ENCODE data around the gene ACACA. TPM values are rescaled to one million over a fixed set of nuclear protein-coding genes. Genes with fewer than 3 reads are reported as not detected.

Gene ACACA
- total and polyA plus RNA-seq, 2 donors (not counting 1 experiment from before 2014, with no cell fraction given), result 45.2 to 123 TPM

GRCh38 chr17:37295888-37296287, 110.7 kb downstream of the ACACA start:
- no peaks in the 10 kb centered on the region for H3K27me3 ChIP-seq (ENCODE audit: control insufficient read depth, insufficient read depth, low read length)
- H3K4me1 ChIP-seq (ENCODE audit: control insufficient read depth, extremely low read depth, insufficient read depth, low read length), result no peaks in the 10 kb centered on the region
- H2AFZ ChIP-seq (ENCODE audit: low read length), result no peak overlapping the region
- H4K20me1 ChIP-seq (ENCODE audit: control insufficient read depth, extremely low read depth, insufficient read depth, low read length), result no peaks in the 10 kb centered on the region
- no peak overlapping the region for H3K4me3 ChIP-seq (replicated peaks in 1 of 4; ENCODE audit: control extremely low read depth in 1 of 4, insufficient read depth in 1 of 4, low read depth in 3 of 4, low read length in 4 of 4)
- no peak overlapping the region for H3K27ac ChIP-seq (ENCODE audit: insufficient read depth, low read length)
- H3K9me3 ChIP-seq (ENCODE audit: control insufficient read depth, insufficient read depth, low read depth, low read length), result no peaks in the 10 kb centered on the region
- no peaks in the 10 kb centered on the region for H3K79me2 ChIP-seq (ENCODE audit: control insufficient read depth, insufficient read depth, low read length)
- no peaks in the 10 kb centered on the region for H3K36me3 ChIP-seq (ENCODE audit: control insufficient read depth, insufficient read depth, low read length)
- no peak overlapping the region for H3K9ac ChIP-seq (ENCODE audit: insufficient read depth, low read length)
- no peak overlapping the region for H3K4me2 ChIP-seq (ENCODE audit: extremely low read depth, insufficient read depth, low read length)
- no peak for DNase-seq (ENCODE audit: low read depth in 2 of 2)
- TF ChIP-seq CTCF (conservative IDR thresholded peaks at IDR 0.05 in 1 of 2, IDR thresholded peaks at IDR 0.05 in 1 of 2; ENCODE audit: low read depth in 1 of 2, low read length in 2 of 2) (no peak), EZH2 (IDR thresholded peaks at IDR 0.05; ENCODE audit: low read length, missing control alignments) (no peak)

- no peak overlapping the region for H3K9ac ChIP-seq (ENCODE audit: insufficient read depth, low read length)
- H3K36me3 ChIP-seq (ENCODE audit: control insufficient read depth, insufficient read depth, low read length), result no peaks in the 10 kb centered on the region
- H3K4me1 ChIP-seq (ENCODE audit: control insufficient read depth, extremely low read depth, insufficient read depth, low read length), result no peaks in the 10 kb centered on the region
- TF ChIP-seq EZH2 (IDR thresholded peaks at IDR 0.05; ENCODE audit: low read length, missing control alignments), result no peak
- no peak for TF ChIP-seq CTCF (conservative IDR thresholded peaks at IDR 0.05 in 1 of 2, IDR thresholded peaks at IDR 0.05 in 1 of 2; ENCODE audit: low read depth in 1 of 2, low read length in 2 of 2)
- no peak overlapping the region for H3K4me3 ChIP-seq (replicated peaks in 1 of 4; ENCODE audit: control extremely low read depth in 1 of 4, insufficient read depth in 1 of 4, low read depth in 3 of 4, low read length in 4 of 4)
- no peak overlapping the region for H3K4me2 ChIP-seq (ENCODE audit: extremely low read depth, insufficient read depth, low read length)
- no peaks in the 10 kb centered on the region for H3K27me3 ChIP-seq (ENCODE audit: control insufficient read depth, insufficient read depth, low read length)
- no peak overlapping the region for H3K27ac ChIP-seq (ENCODE audit: insufficient read depth, low read length)
- H3K79me2 ChIP-seq (ENCODE audit: control insufficient read depth, insufficient read depth, low read length), result no peaks in the 10 kb centered on the region
- H4K20me1 ChIP-seq (ENCODE audit: control insufficient read depth, extremely low read depth, insufficient read depth, low read length), result no peaks in the 10 kb centered on the region
- DNase-seq (ENCODE audit: low read depth in 2 of 2), result no peak
- H2AFZ ChIP-seq (ENCODE audit: low read length), result no peak overlapping the region
- H3K9me3 ChIP-seq (ENCODE audit: control insufficient read depth, insufficient read depth, low read depth, low read length), result no peaks in the 10 kb centered on the region
Observed at GRCh38 chr17:37294888-37295287, 111.7 kb downstream of the ACACA start.

- H3K4me3 ChIP-seq (replicated peaks in 1 of 4; ENCODE audit: control extremely low read depth in 1 of 4, insufficient read depth in 1 of 4, low read depth in 3 of 4, low read length in 4 of 4), result no peak overlapping the region
- no peak overlapping the region for H3K9ac ChIP-seq (ENCODE audit: insufficient read depth, low read length)
- H3K79me2 ChIP-seq (ENCODE audit: control insufficient read depth, insufficient read depth, low read length), result no peaks in the 10 kb centered on the region
- no peaks in the 10 kb centered on the region for H4K20me1 ChIP-seq (ENCODE audit: control insufficient read depth, extremely low read depth, insufficient read depth, low read length)
- DNase-seq (ENCODE audit: low read depth in 2 of 2), result no peak
- no peaks in the 10 kb centered on the region for H3K36me3 ChIP-seq (ENCODE audit: control insufficient read depth, insufficient read depth, low read length)
- TF ChIP-seq EZH2 (IDR thresholded peaks at IDR 0.05; ENCODE audit: low read length, missing control alignments) (no peak), CTCF (conservative IDR thresholded peaks at IDR 0.05 in 1 of 2, IDR thresholded peaks at IDR 0.05 in 1 of 2; ENCODE audit: low read depth in 1 of 2, low read length in 2 of 2) (no peak)
- no peak overlapping the region for H3K4me2 ChIP-seq (ENCODE audit: extremely low read depth, insufficient read depth, low read length)
- no peak overlapping the region for H3K27ac ChIP-seq (ENCODE audit: insufficient read depth, low read length)
- no peak overlapping the region for H2AFZ ChIP-seq (ENCODE audit: low read length)
- no peaks in the 10 kb centered on the region for H3K9me3 ChIP-seq (ENCODE audit: control insufficient read depth, insufficient read depth, low read depth, low read length)
- H3K4me1 ChIP-seq (ENCODE audit: control insufficient read depth, extremely low read depth, insufficient read depth, low read length), result no peaks in the 10 kb centered on the region
- no peaks in the 10 kb centered on the region for H3K27me3 ChIP-seq (ENCODE audit: control insufficient read depth, insufficient read depth, low read length)
Observed at GRCh38 chr17:37293770-37294169, 112.9 kb downstream of the ACACA start.

Data from fibroblast of lung (primary cell).